GM10248 (cell line): ENCODE data around the gene SLC8A3.

Experiments
- CTCF ChIA-PET: fragments of 300-600 bp; sonication (Branson Sonifier 250); formaldehyde crosslinking; extraction: SDS; loops from one replicate; lab custom pipeline; 2021; ENCODE audit warnings: antibody characterized with exemption; lab: Yijun Ruan, JAX
- POLR2A ChIA-PET: fragments of 350-650 bp; sonication (Branson Sonifier 250); formaldehyde crosslinking; extraction: SDS; loops from one replicate; lab custom pipeline; 2020; ENCODE audit warnings: antibody characterized with exemption; lab: Yijun Ruan, JAX
- DNase-seq: peaks from one replicate; pipeline ENCODE4 v3.0.0; 2012; ENCODE audit errors: extremely low spot score
- CTCF ChIP-seq: IDR thresholded peaks from 2 replicates; pipeline ENCODE4 v1.5.1; 2012; ENCODE audit warnings: mild to moderate bottlenecking, low read depth; ENCODE audit errors: extremely low read depth, missing control alignments, control extremely low read depth

Gene SLC8A3

GRCh38 chr14:70077720-70078119 lies 111.0 kb downstream of the SLC8A3 start:
- no peak for TF ChIP-seq CTCF
- ChIA-PET POLR2A (no interaction called here), CTCF (interaction anchor here (2.1 kb wide), 1 partner anchor 13 kb away, joined by 6 read pairs; no protein-coding TSS in a partner anchor)
- no peak for DNase-seq

GRCh38 chr14:70077005-70077404 lies 111.7 kb downstream of the SLC8A3 start:
- POLR2A ChIA-PET, result no interaction called here
- DNase-seq, result no peak
- no peak for TF ChIP-seq CTCF
- CTCF ChIA-PET, result no interaction called here

- peak; percentile 85 for TF ChIP-seq CTCF
- DNase-seq, result peak; percentile 70
- ChIA-PET POLR2A (no interaction called here), CTCF (interaction anchor here (0.6 to 3.9 kb wide), 24 partner anchors 9 to 489 kb away, joined by 3 to 15 read pairs (median 4); no protein-coding TSS in a partner anchor)
Measured at GRCh38 chr14:70073924-70074566, 114.7 kb downstream of the SLC8A3 start.

GRCh38 chr14:70069186-70069585 lies 119.6 kb downstream of the SLC8A3 start:
- CTCF ChIA-PET, result interaction anchor here (0.7 kb wide), 1 partner anchor 41 kb away, joined by 3 read pairs; no protein-coding TSS in a partner anchor
- TF ChIP-seq CTCF, result no peak
- POLR2A ChIA-PET, result no interaction called here

GRCh38 chr14:70067810-70068209 lies 120.9 kb downstream of the SLC8A3 start:
- POLR2A ChIA-PET, result no interaction called here
- TF ChIP-seq CTCF, result no peak
- no peak for DNase-seq
- CTCF ChIA-PET, result interaction anchor here (1.0 to 1.1 kb wide), 2 partner anchors 20 to 22 kb away, joined by 3 read pairs; no protein-coding TSS in a partner anchor

More at GRCh38 chr14:70069186-70069585, 119.6 kb downstream of the SLC8A3 start:
- DNase-seq, result no peak

- ChIA-PET CTCF (interaction anchor here (1.3 to 2.5 kb wide), 2 partner anchors 10 to 18 kb away, joined by 4 to 10 read pairs; no protein-coding TSS in a partner anchor), POLR2A (no interaction called here)
- no peak for TF ChIP-seq CTCF
- no peak for DNase-seq
Measured at GRCh38 chr14:70064136-70064865, 124.5 kb downstream of the SLC8A3 start.
